ENCODE results near the gene PRPSAP1.

GRCh38 chr17:76343106-76343505 lies 10.6 kb downstream of the PRPSAP1 start:
- TF ChIP-seq EZH2phosphoT487 (IDR thresholded peaks at IDR 0.05; ENCODE audit: borderline replicate concordance, low read length) (no peak), CTCF (conservative IDR thresholded peaks at IDR 0.05; ENCODE audit: low read depth, low read length) (no peak)

Data from PC-3 (cell line).